CD1c-positive myeloid dendritic cell (primary cell): ENCODE measurements around the gene PAPOLA.
"Not testable (repeated sequence)": the region's sequence is repeated elsewhere in the genome, so short reads cannot be mapped to it uniquely, and the experiment has no call there.

Experiments
- DNase-seq: peaks from one replicate; pipeline ENCODE4 v3.0.0-alpha.2; 2016; ENCODE audit errors: extremely low spot score

PAPOLA gene

DNA sequence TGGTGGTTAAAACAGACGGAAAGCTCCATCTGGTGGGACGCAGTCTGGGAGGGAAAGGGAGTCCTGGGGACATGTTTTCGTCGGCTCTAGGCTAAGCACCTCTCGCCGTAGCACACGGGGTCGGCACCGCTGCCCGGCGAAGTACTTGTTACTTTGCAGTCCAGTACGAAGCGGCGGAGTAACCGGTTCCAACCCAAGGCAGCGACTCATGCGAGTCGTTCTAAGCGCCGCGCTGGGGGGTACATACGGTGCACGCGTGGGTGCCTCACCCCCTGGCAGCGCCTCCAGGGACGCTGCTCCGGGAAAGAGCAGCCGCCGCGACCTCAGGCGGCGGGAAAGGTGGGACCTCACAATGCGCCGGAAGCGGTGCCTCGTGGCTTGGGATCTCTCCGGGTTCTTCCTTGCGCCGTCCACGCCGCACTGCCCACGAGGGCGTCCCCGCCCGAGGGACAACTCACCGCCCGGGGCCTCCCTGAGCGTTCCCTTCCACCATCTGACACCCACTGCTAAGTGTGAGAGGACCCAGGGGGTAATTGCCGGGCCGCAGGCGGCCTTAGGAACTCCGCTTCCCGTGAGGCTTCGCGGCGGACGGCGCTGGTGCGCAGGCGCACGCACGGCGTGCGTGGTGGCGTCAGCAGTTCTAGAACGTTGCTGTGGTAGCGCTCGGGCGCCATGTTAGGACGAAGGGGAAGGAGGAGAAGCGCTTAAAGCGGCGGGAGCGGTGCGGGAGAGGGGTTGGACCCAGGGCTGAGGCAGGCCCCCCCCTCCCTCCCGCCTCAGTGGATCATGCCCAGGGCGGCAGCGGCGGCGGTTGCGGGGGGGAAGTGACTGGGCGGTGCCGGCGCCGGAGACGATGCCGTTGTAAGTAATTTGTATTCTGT, at the start of gene PAPOLA:
PAPOLA (plus strand) TSS at position 643 of the 881 bp plus-strand sequence; CDS start at position 854, 211 bp downstream.
- peak; percentile 98 for DNase-seq

DNA sequence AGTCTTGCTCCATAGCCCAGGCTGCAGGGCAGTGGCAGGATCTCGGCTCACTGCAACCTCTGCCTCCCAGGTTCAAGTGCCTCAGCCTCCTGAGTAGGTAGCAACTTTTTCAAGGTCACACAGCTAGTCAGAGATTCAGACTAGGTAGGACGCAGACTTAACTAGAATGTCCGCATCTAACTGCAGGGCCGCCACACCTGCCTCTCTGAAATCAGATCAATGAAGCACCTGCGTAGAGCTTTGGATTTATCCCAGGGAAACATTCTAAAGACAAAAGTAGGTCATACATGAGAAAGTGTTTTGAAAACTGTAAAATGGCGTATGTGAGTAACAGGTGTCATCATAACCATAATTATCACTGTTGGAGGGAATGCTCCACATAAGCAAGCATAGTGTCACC, 49.5 kb upstream of the PAPOLA start:
- DNase-seq = no peak

DNA sequence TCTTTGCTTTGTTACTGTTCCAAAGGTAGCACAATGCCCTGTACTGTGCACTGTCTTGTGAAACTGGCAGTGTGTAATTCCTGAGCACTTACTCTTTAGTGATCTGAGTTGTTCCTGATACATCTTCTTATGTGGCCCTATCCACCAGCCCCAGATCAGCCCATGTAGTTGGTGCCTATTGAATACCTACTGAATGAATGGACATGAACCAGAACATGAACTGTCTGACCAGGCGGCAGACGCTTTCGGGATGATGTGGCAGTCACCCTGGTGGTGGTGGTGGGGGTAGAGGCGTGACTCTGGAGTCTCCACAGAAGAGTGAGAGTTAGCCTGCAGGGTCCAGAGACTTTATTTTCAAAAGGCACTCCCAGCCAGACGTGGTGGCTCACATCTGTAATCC, 46.6 kb upstream of the PAPOLA start:
- no peak for DNase-seq

GRCh38 chr14:96459851-96460250, 42.3 kb upstream of the PAPOLA start:
- no peak for DNase-seq

- DNase-seq = no peak
These were observed 40.0 kb upstream of the PAPOLA start for GRCh38 chr14:96461950-96462798.

DNA sequence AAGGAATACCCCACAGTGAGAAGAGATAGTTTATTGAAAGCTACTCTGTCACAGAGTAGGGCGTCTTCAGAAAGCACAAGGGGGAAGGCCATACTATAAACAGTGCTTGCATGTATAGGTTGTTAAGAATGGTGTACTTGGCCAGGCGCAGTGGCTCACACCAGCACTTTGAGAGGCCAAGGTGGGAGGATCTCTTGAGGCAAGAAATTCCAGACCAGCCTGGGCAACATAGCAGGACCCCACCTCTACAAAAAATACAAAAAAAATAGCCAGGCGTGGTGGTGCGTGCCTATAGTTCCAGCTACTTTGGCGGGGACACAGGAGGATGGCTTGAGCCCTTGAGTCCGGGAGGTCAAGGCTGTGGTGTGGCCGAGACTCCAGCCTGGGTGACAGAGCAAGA, 38.0 kb upstream of the PAPOLA start:
- DNase-seq = no peak

GRCh38 chr14:96466918-96467317, 35.3 kb upstream of the PAPOLA start:
- DNase-seq = no peak

- DNase-seq = no peak
These were observed 31.9 kb upstream of the PAPOLA start for GRCh38 chr14:96470331-96470730.

DNA sequence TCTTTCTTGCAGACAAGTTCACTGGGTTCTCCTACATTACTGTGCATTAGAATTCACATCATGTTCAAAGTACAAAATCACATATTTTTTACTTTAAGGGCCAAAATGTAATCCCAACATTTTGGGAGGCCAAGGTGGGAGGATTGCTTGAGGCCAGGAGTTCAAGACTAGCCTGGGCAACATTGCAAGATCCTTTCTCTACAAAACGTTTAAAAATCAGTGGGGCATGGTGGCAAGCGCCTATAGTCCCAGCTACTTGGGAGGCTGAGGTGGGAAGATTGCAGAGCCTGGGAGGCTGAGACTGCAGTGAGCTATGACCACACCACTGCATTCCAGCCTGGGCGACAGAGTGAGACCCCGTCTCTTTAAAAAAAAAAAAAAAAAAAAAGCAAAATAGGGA, 31.2 kb upstream of the PAPOLA start:
- DNase-seq = not testable (repeated sequence)

DNA sequence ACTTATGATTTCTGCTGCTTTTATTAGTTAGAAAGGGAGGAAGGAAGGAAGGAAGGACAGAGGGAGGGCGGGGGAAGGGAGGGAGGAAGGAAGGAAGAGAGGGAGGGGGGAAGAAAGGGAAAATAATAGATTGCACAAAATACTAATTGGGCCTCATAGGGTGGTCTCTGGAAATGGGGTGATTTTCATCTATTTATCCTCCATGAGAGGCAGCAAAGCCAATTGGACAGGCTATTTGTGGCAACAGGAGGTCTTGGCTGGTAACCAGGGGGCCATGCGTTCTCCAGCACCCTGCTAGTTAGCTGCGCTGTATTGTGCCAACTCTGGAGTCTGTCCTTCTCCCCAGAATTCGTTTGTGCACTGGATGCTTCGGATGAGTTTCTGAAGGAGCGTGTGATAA, 24.1 kb upstream of the PAPOLA start:
- DNase-seq = no peak

- no peak for DNase-seq
These were observed 22.6 kb upstream of the PAPOLA start for GRCh38 chr14:96479435-96480146.

- no peak for DNase-seq
These were observed 20.4 kb upstream of the PAPOLA start for GRCh38 chr14:96481731-96482314.

GRCh38 chr14:96482986-96483385, 19.2 kb upstream of the PAPOLA start:
- no peak for DNase-seq

DNA sequence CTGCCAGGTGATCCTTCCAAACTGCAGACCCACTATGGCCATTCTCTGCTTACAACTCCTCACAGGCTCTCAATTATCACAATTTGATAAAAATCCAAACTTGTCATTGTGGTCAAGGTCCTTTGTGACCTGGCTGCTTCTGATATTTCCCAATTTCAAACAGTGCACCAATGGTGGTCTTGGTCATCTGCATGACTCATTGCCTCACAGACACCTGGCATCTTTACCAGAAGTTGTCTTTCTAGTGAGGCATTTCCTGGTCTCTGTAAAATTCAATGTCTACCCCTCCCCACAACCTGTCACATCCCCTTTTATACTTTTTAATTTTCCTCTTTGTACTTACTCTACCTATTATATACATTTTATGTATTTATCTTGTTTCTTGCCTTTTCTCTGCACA, 17.8 kb upstream of the PAPOLA start:
- DNase-seq = no peak

DNA sequence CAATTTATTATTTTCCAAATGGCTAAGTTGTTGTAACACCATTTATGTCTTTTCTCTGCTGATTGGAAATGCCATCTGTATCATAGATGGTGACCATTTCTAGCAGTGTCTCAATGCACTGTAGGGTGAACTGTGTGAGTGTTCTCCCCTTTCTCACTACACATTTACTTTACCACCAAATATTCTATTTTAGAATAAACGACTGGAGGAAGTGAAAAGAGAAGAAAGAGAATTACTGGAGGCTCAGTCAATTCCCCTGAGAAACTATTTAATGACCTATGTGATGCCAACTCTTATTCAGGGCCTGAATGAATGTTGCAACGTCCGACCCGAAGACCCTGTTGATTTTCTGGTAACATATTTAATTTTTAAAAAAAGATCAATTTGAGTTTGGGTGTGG, 15.5 kb upstream of the PAPOLA start:
- DNase-seq = no peak

- no peak for DNase-seq
These were observed 12.9 kb upstream of the PAPOLA start for GRCh38 chr14:96489327-96489726.

GRCh38 chr14:96493178-96493577, 9.0 kb upstream of the PAPOLA start:
- DNase-seq = no peak

GRCh38 chr14:96494331-96494730, 7.9 kb upstream of the PAPOLA start:
- no peak for DNase-seq

DNA sequence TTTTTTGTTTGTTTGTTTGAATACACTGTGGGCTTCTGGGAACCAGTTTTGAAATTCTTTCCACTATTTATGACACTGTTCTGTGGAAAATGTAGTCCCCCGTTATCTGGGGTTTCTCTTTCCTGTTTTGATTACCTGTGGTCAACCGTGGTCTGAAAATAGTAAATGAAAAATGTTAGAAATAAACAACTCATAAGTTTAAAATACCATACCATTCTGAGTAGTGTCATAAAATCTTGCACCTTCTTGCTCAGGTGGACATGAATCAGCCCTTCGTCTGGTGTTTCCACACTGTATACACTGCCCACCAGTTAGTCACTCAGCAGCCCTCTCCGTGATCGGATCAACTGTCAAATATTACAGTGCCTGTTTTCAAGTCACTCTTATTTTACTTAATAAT, 5.1 kb upstream of the PAPOLA start:
- DNase-seq = no peak

- peak; percentile 27 for DNase-seq
These were observed 4.6 kb upstream of the PAPOLA start for GRCh38 chr14:96497586-96497985.

- peak; percentile 7 for DNase-seq
These were observed 904 bp upstream of the PAPOLA start for GRCh38 chr14:96501217-96501739.
